H1 (cell line): Measurements from ENCODE around the gene S100A13. TPM values are rescaled to one million over a fixed set of nuclear protein-coding genes. Genes with fewer than 3 reads are reported as not detected.

Source experiments
- CTCF ChIA-PET: fragments of 300-600 bp; sonication (Branson Sonifier 250); formaldehyde crosslinking; loops from one replicate; lab custom pipeline; 2021; ENCODE audit not compliant: partially characterized antibody; lab: Charles Lee
- POLR2A ChIA-PET: fragments of 300-600 bp; sonication (Branson Sonifier 250); formaldehyde crosslinking; loops from one replicate; lab custom pipeline; 2021; ENCODE audit warnings: inconsistent platforms; ENCODE audit not compliant: partially characterized antibody; lab: Charles Lee
- DNase-seq, 2 experiments: peaks; one replicate each; pipeline versions ENCODE4 v3.0.0 to v3.0.0-alpha.2; 2010 to 2022; ENCODE audit warnings: low spot score in 2 of 2, low read depth in 1 of 2, mixed read lengths in 1 of 2
- FAIRE-seq: peaks from 2 replicates; lab custom pipeline; 2011; peaks lifted over from hg19 to GRCh38; lab: Jason Lieb, UNC
- H2AFZ ChIP-seq: 2 replicates; pipeline ENCODE4 v1.8.1; 2012; ENCODE audit warnings: low read length, inconsistent platforms
- H2AK5ac ChIP-seq: 2 replicates; pipeline ENCODE4 v1.6.1; 2013; ENCODE audit warnings: low read depth, low read length
- H2BK120ac ChIP-seq: replicated peaks from 2 replicates; pipeline ENCODE3; 2013; ENCODE audit warnings: low read depth, low read length, inconsistent platforms
- H2BK12ac ChIP-seq: 2 replicates; pipeline ENCODE4 v1.6.1; 2013; ENCODE audit warnings: low read depth, low read length
- H2BK15ac ChIP-seq: 2 replicates; pipeline ENCODE4 v1.6.1; 2013; ENCODE audit warnings: low read length
- H2BK20ac ChIP-seq: 2 replicates; pipeline ENCODE4 v1.6.1; 2013; ENCODE audit warnings: low read length
- H2BK5ac ChIP-seq: 2 replicates; pipeline ENCODE4 v1.6.1; 2013; ENCODE audit warnings: low read depth, low read length
- H3K14ac ChIP-seq: 2 replicates; pipeline ENCODE4 v1.6.1; 2013; ENCODE audit warnings: inconsistent platforms; ENCODE audit not compliant: insufficient read length
- H3K18ac ChIP-seq: 2 replicates; pipeline ENCODE4 v1.6.1; 2013; ENCODE audit warnings: low read length; ENCODE audit errors: extremely low read depth
- H3K23ac ChIP-seq: 2 replicates; pipeline ENCODE4 v1.6.1; 2013; ENCODE audit warnings: inconsistent platforms; ENCODE audit not compliant: insufficient read length
- H3K23me2 ChIP-seq: 2 replicates; pipeline ENCODE4 v1.6.1; 2013; ENCODE audit warnings: low read depth, low read length
- H3K27ac ChIP-seq: 2 replicates; pipeline ENCODE4 v1.6.1; 2011; ENCODE audit warnings: low read depth, low read length, inconsistent platforms
- H3K27me3 ChIP-seq, 4 experiments: replicated peaks in 1 of 4; 1 replicate in 1 of 4; 2 replicates in 3 of 4; pipeline versions ENCODE4 v1.6.1 to v1.8.1; 2011 to 2013; ENCODE audit warnings: low read length in 3 of 4, mild to moderate bottlenecking in 3 of 4, inconsistent platforms in 2 of 4, mixed read lengths in 2 of 4, moderate library complexity in 1 of 4; ENCODE audit not compliant: control insufficient read depth in 3 of 4, insufficient read depth in 3 of 4; ENCODE audit errors: extremely low read depth in 1 of 4
- H3K36me3 ChIP-seq, 4 experiments: 2 replicates each; pipeline versions ENCODE4 v1.6.1 to v1.8.1; 2011 to 2013; ENCODE audit warnings: mild to moderate bottlenecking in 4 of 4, low read length in 3 of 4, moderate library complexity in 2 of 4, control low read depth in 1 of 4, inconsistent platforms in 1 of 4; ENCODE audit not compliant: insufficient read depth in 4 of 4, control insufficient read depth in 2 of 4
- H3K4ac ChIP-seq: replicated peaks from 2 replicates; pipeline ENCODE3; 2013; ENCODE audit warnings: low read length, low read depth, mixed read lengths, inconsistent platforms; ENCODE audit not compliant: insufficient read length
- H3K4me1 ChIP-seq, 4 experiments: replicated peaks in 1 of 4; 1 replicate in 1 of 4; 2 replicates in 3 of 4; pipeline versions ENCODE4 v1.6.1 to v1.8.1; 2011 to 2013; ENCODE audit warnings: low read length in 3 of 4, inconsistent platforms in 2 of 4, mixed read lengths in 1 of 4; ENCODE audit not compliant: insufficient read depth in 4 of 4, control insufficient read depth in 3 of 4
- H3K4me2 ChIP-seq, 2 experiments: 2 replicates each; pipeline versions ENCODE4 v1.6.1 to v1.8.1; 2011 to 2013; ENCODE audit warnings: low read depth in 2 of 2, low read length in 2 of 2, control low read depth in 1 of 2, inconsistent platforms in 1 of 2, mild to moderate bottlenecking in 1 of 2; ENCODE audit not compliant: insufficient read depth in 1 of 2
- H3K4me3 ChIP-seq, 4 experiments: fragments of 200-600, 300-600 bp in 1 of 4; sonication (generic), shearing (Covaris generic), sonication (Bioruptor Twin) in 1 of 4; 2 replicates each; pipeline versions ENCODE4 v1.5.1 to v1.8.1; 2011 to 2016; ENCODE audit warnings: low read length in 4 of 4, low read depth in 3 of 4, control low read depth in 2 of 4, inconsistent platforms in 2 of 4, mild to moderate bottlenecking in 2 of 4, mixed read lengths in 1 of 4, moderate library complexity in 1 of 4; ENCODE audit not compliant: insufficient read depth in 2 of 4; ENCODE audit errors: extremely low read depth in 1 of 4
- H3K56ac ChIP-seq: replicated peaks from 2 replicates; pipeline ENCODE3; 2013; ENCODE audit warnings: low read depth, mild to moderate bottlenecking, mixed read lengths, low read length, inconsistent platforms; ENCODE audit not compliant: insufficient read length
- H3K79me1 ChIP-seq: 2 replicates; pipeline ENCODE4 v1.6.1; 2013; ENCODE audit warnings: low read depth, low read length, control low read depth
- H3K79me2 ChIP-seq, 2 experiments: 2 replicates each; pipeline versions ENCODE4 v1.6.1 to v1.8.1; 2012 to 2013; ENCODE audit warnings: low read length in 2 of 2, mild to moderate bottlenecking in 2 of 2, inconsistent platforms in 1 of 2; ENCODE audit not compliant: insufficient read depth in 2 of 2, control insufficient read depth in 1 of 2
- H3K9ac ChIP-seq, 4 experiments: replicated peaks in 1 of 4; 1 replicate in 1 of 4; 2 replicates in 3 of 4; pipeline versions ENCODE4 v1.6.1 to v1.8.1; 2011 to 2013; ENCODE audit warnings: low read depth in 3 of 4, low read length in 3 of 4, control low read depth in 2 of 4, mild to moderate bottlenecking in 2 of 4, moderate library complexity in 2 of 4, inconsistent platforms in 1 of 4; ENCODE audit errors: extremely low read depth in 1 of 4
- H3K9me3 ChIP-seq, 2 experiments: 2 replicates each; pipeline versions ENCODE4 v1.6.1 to v1.8.1; 2012 to 2013; ENCODE audit warnings: mild to moderate bottlenecking in 2 of 2, moderate library complexity in 2 of 2, control low read depth in 1 of 2, inconsistent platforms in 1 of 2, low read depth in 1 of 2, low read length in 1 of 2, mixed read lengths in 1 of 2; ENCODE audit not compliant: insufficient read depth in 2 of 2
- H4K20me1 ChIP-seq, 2 experiments: replicated peaks in 1 of 2; 2 replicates each; pipeline versions ENCODE3 to v1.8.1; 2011 to 2013; ENCODE audit warnings: inconsistent platforms in 2 of 2, low read length in 2 of 2, mild to moderate bottlenecking in 1 of 2; ENCODE audit not compliant: insufficient read depth in 2 of 2, control insufficient read depth in 1 of 2
- H4K5ac ChIP-seq: 2 replicates; pipeline ENCODE4 v1.6.1; 2013; ENCODE audit warnings: low read length, low read depth, mixed read lengths, inconsistent platforms; ENCODE audit not compliant: insufficient read length
- H4K8ac ChIP-seq: 2 replicates; pipeline ENCODE4 v1.8.0; 2013; ENCODE audit warnings: mild to moderate bottlenecking, moderate library complexity, low read length, inconsistent platforms; ENCODE audit not compliant: insufficient read depth; ENCODE audit errors: extremely low read depth
- H4K91ac ChIP-seq: replicated peaks from 2 replicates; pipeline ENCODE3; 2013; ENCODE audit warnings: low read length, mixed read lengths, inconsistent platforms; ENCODE audit not compliant: insufficient read length
- BACH1 ChIP-seq: IDR thresholded peaks from 2 replicates; pipeline ENCODE4 v1.6.1; 2012; ENCODE audit warnings: low read length, improper control_type of control experiment
- BCL11A ChIP-seq, 2 experiments: IDR thresholded peaks; one replicate each; pipeline ENCODE4 v1.6.1; 2011; ENCODE audit warnings: low read depth in 2 of 2, low read length in 2 of 2, mild to moderate bottlenecking in 2 of 2
- BRCA1 ChIP-seq: IDR thresholded peaks from 2 replicates; pipeline ENCODE4 v1.6.1; 2012; ENCODE audit warnings: low read depth, low read length, improper control_type of control experiment
- CBX8 ChIP-seq: fragments of 300-800, 300-1000 bp; sonication (generic); IDR thresholded peaks from 2 replicates; pipeline ENCODE4 v1.7.1; 2016; ENCODE audit warnings: low read depth, low read length, borderline replicate concordance
- CEBPB ChIP-seq: IDR thresholded peaks from 2 replicates; pipeline ENCODE4 v1.6.1; 2012; ENCODE audit warnings: low read depth, low read length
- CHD2 ChIP-seq: IDR thresholded peaks from 2 replicates; pipeline ENCODE4 v1.6.1; 2012; ENCODE audit warnings: low read length, improper control_type of control experiment
- GTF2F1 ChIP-seq: IDR thresholded peaks from 2 replicates; pipeline ENCODE4 v1.6.1; 2012; ENCODE audit warnings: low read depth, low read length, improper control_type of control experiment, borderline replicate concordance
- KDM5A ChIP-seq: fragments of 200-600 bp; IDR thresholded peaks from 2 replicates; pipeline ENCODE4 v1.7.1; 2012; ENCODE audit warnings: mild to moderate bottlenecking, low read length, inconsistent platforms, mixed read lengths
- NANOG ChIP-seq: IDR thresholded peaks from 2 replicates; pipeline ENCODE4 v1.6.1; 2011; ENCODE audit warnings: low read length, low read depth, mild to moderate bottlenecking, inconsistent platforms; ENCODE audit not compliant: insufficient read depth, poor library complexity, severe bottlenecking
- SAP30 ChIP-seq: fragments of 300-600 bp; sonication (generic); IDR thresholded peaks from 2 replicates; pipeline ENCODE4 v1.7.1; 2012; ENCODE audit warnings: low read length, moderate library complexity, mild to moderate bottlenecking, inconsistent platforms; ENCODE audit not compliant: insufficient read depth, insufficient replicate concordance
- SP4 ChIP-seq: IDR thresholded peaks from 2 replicates; pipeline ENCODE4 v1.6.1; 2012; ENCODE audit warnings: low read length, inconsistent platforms
- SUZ12 ChIP-seq: fragments of 200-600 bp; sonication (generic); IDR thresholded peaks from 2 replicates; pipeline ENCODE4 v1.6.1; 2012; ENCODE audit warnings: mild to moderate bottlenecking, inconsistent platforms, low read length, moderate library complexity, mixed read lengths
- TAF1 ChIP-seq: IDR thresholded peaks from 2 replicates; pipeline ENCODE4 v1.6.1; 2011; ENCODE audit warnings: mild to moderate bottlenecking, low read depth, low read length
- TBP ChIP-seq: IDR thresholded peaks from 2 replicates; pipeline ENCODE4 v1.6.1; 2011; ENCODE audit warnings: low read depth, low read length, improper control_type of control experiment
- TCF12 ChIP-seq: IDR thresholded peaks from 2 replicates; pipeline ENCODE4 v1.6.1; 2011; ENCODE audit warnings: low read depth, mild to moderate bottlenecking, low read length
- WGBS, 2 experiments: shearing (Covaris generic) in 1 of 2; methylation state at CpG; one replicate each; pipeline versions ENCODE4 v1.1.6 to v1.1.7; 2013 to 2015; ENCODE audit warnings: low lambda C conversion rate in 2 of 2, mixed read lengths in 2 of 2, inconsistent platforms in 1 of 2, low coverage in 1 of 2, missing lambda C conversion rate in 1 of 2; ENCODE audit not compliant: insufficient replicate concordance in 2 of 2, insufficient coverage in 1 of 2, insufficient read length in 1 of 2; ENCODE audit errors: extremely low coverage in 1 of 2, missing lambda C conversion rate in 1 of 2; 5-methylcytosine and 5-hydroxymethylcytosine counted together
- polyA plus RNA-seq, 7 experiments: library from polyadenylated mRNA; depleted of rRNA in 3 of 7; stranded (reverse) in 5 of 7; unstranded in 2 of 7; fragments of >200 nt in 5 of 7; fragments of 200-250 nt in 2 of 7; gene quantifications; 1 replicate in 5 of 7; 2 replicates in 1 of 7; 4 replicates in 1 of 7; pipeline versions ENCODE4 v1.2.1 to v1.2.3, GENCODE V29; 2011 to 2013; ENCODE audit warnings: missing spikeins in 2 of 7, mixed read lengths in 2 of 7
- total RNA-seq: library from RNA; stranded (reverse); fragmentation: NEBNext Ultra II Directional; extraction: Animal tissue kit (Norgen Biotek cat#: 25700); gene quantifications from 2 replicates; pipeline ENCODE4 v1.2.1, GENCODE V29; 2021

Gene S100A13
- total and polyA plus RNA-seq, 2 of the 8 experiments (the other 6 are each of a cell fraction or from before 2014, with no cell fraction given) = 63.6 to 127 TPM

DNA sequence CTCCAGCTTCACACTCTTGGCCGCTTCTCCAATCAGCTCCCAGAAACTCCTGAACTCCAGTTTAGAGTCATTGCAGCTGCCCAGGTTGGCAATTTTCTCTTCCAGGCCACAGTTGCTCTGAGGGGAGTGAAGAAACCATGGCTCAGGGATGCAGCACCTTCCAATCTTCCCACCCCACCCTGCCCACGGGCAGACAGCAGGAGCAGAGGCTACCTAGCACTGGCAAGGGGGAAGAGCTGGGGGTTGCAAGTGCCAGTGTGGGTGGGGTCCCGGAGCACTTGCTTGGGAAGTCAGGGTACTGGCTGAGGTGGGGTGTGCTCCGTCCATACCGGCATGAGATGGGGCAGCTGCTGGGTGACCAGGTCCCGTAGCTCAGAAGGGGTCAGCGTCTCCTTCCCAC, 12.4 kb downstream of the S100A13 start:
- no peak overlapping the region for H3K18ac ChIP-seq
- POLR2A ChIA-PET = interaction anchor here (0.8 to 15.3 kb wide), 6 partner anchors 13 to 228 kb away, joined by 3 to 261 read pairs (median 3); partner anchors contain the start of genes CHTOP, S100A1 and S100A13
- no peak for TF ChIP-seq TAF1
- no peak for TF ChIP-seq CHD2
- TF ChIP-seq BCL11A (IDR thresholded peaks at IDR 0.05; ENCODE audit: low read depth in 2 of 2, low read length in 2 of 2) = no peak
- TF ChIP-seq CEBPB = no peak
- no peak for TF ChIP-seq KDM5A
- TF ChIP-seq GTF2F1 = no peak
- no peak for TF ChIP-seq TCF12
- TF ChIP-seq TBP = no peak
- TF ChIP-seq NANOG = no peak
- no peak for TF ChIP-seq CBX8
- TF ChIP-seq SP4 = no peak
- no peak for TF ChIP-seq BACH1
- TF ChIP-seq SAP30 = no peak
- no peak for TF ChIP-seq SUZ12
- no peak for TF ChIP-seq BRCA1

More for the DNA sequence above, 12.4 kb downstream of the S100A13 start:
- FAIRE-seq = no peak
- Histone ChIP-seq H3K23ac (no peak overlapping the region), H4K91ac (peak overlapping the region; percentile 27), H3K56ac (no peak overlapping the region), H2BK12ac (no peak overlapping the region), H3K79me1 (no peaks in the 10 kb centered on the region), H4K20me1 (no peaks in the 10 kb centered on the region), H3K9ac (no peak overlapping the region), H3K4me1 (peaks cover 0 to 21% (median 11%) of the 10 kb centered on the region in 4 experiments; a peak in 6 of 7 replicates), H3K4ac (peak overlapping the region; percentile 40), H3K23me2 (peaks cover 3% of the 10 kb centered on the region), H2BK20ac (no peak overlapping the region), H2BK5ac (0 out of 2 replicates have a peak overlapping the region, but pooled peaks have one; percentile 8), H2AK5ac (no peak overlapping the region), H2AFZ (no peak overlapping the region), H4K5ac (no peak overlapping the region), H3K36me3 (peaks cover 0 to 6% (median 0%) of the 10 kb centered on the region in 4 experiments; a peak in 4 of 8 replicates), H3K9me3 (no peaks in the 10 kb centered on the region), H3K79me2 (no peaks in the 10 kb centered on the region), H2BK15ac (no peak overlapping the region), H3K4me3 (no peak overlapping the region), H4K8ac (no peak overlapping the region), H3K27ac (no peak overlapping the region), H3K27me3 (no peaks in the 10 kb centered on the region; a peak in 1 of 7 replicates), H3K4me2 (no peak overlapping the region), H2BK120ac (no peak overlapping the region), H3K14ac (no peak overlapping the region)
- WGBS, 2 experiments = 95% methylated on average over 7 of the region's 7 CpGs; no CpG with 5 or more reads in 1 of the 2 experiments
- CTCF ChIA-PET = interaction anchor here (0.8 to 15.9 kb wide), 14 partner anchors 8 to 261 kb away, joined by 3 to 224 read pairs (median 18); partner anchors contain the start of genes S100A1, S100A13, S100A2 and S100A6
- no peak for DNase-seq
